ENCODE results near the gene ONECUT1.
A peak's percentile ranks its signal among the peaks of the same experiment; 100 is the strongest.

The ONECUT1 gene

GRCh38 chr15:52717481-52717880 is 72.7 kb downstream of the ONECUT1 start:
- no peak for TF ChIP-seq MAX (IDR thresholded peaks at IDR 0.05; ENCODE audit: low read depth, low read length)
- no peak for TF ChIP-seq CTCF (IDR thresholded peaks at IDR 0.05; ENCODE audit: low read depth, low read length)
- no peak for TF ChIP-seq POLR2A (IDR thresholded peaks at IDR 0.05; ENCODE audit: extremely low read depth, insufficient read length)
- no peak for TF ChIP-seq MYC (IDR thresholded peaks at IDR 0.05; ENCODE audit: low read depth, low read length)
- no peak for DNase-seq (ENCODE audit: low read depth)
- H3K4me3 ChIP-seq (ENCODE audit: low read depth, low read length), result no peak overlapping the region

GRCh38 chr15:52716536-52716935 is 73.6 kb downstream of the ONECUT1 start:
- no peak overlapping the region for H3K4me3 ChIP-seq (ENCODE audit: low read depth, low read length)
- DNase-seq (ENCODE audit: low read depth), result no peak
- TF ChIP-seq POLR2A (IDR thresholded peaks at IDR 0.05; ENCODE audit: extremely low read depth, insufficient read length) (no peak), MAX (IDR thresholded peaks at IDR 0.05; ENCODE audit: low read depth, low read length) (no peak), CTCF (IDR thresholded peaks at IDR 0.05; ENCODE audit: low read depth, low read length) (no peak)

- TF ChIP-seq CTCF (IDR thresholded peaks at IDR 0.05; ENCODE audit: low read depth, low read length) (no peak), MYC (IDR thresholded peaks at IDR 0.05; ENCODE audit: low read depth, low read length) (no peak), POLR2A (IDR thresholded peaks at IDR 0.05; ENCODE audit: extremely low read depth, insufficient read length) (no peak), MAX (IDR thresholded peaks at IDR 0.05; ENCODE audit: low read depth, low read length) (no peak)
- no peak for DNase-seq (ENCODE audit: low read depth)
- no peak overlapping the region for H3K4me3 ChIP-seq (ENCODE audit: low read depth, low read length)
These were observed 74.7 kb downstream of the ONECUT1 start for GRCh38 chr15:52715411-52715810.

- peak; percentile 95 for DNase-seq (ENCODE audit: low read depth)
- no peak overlapping the region for H3K4me3 ChIP-seq (ENCODE audit: low read depth, low read length)
- TF ChIP-seq CTCF (IDR thresholded peaks at IDR 0.05; ENCODE audit: low read depth, low read length) (no peak), MAX (IDR thresholded peaks at IDR 0.05; ENCODE audit: low read depth, low read length) (no peak), POLR2A (IDR thresholded peaks at IDR 0.05; ENCODE audit: extremely low read depth, insufficient read length) (no peak), MYC (IDR thresholded peaks at IDR 0.05; ENCODE audit: low read depth, low read length) (no peak)
These were observed 75.2 kb downstream of the ONECUT1 start for GRCh38 chr15:52714968-52715367.

GRCh38 chr15:52710708-52711389 is 79.3 kb downstream of the ONECUT1 start:
- DNase-seq (ENCODE audit: low read depth), result no peak
- no peak for TF ChIP-seq CTCF (IDR thresholded peaks at IDR 0.05; ENCODE audit: low read depth, low read length)
- no peak for TF ChIP-seq POLR2A (IDR thresholded peaks at IDR 0.05; ENCODE audit: extremely low read depth, insufficient read length)
- no peak for TF ChIP-seq MYC (IDR thresholded peaks at IDR 0.05; ENCODE audit: low read depth, low read length)
- no peak for TF ChIP-seq MAX (IDR thresholded peaks at IDR 0.05; ENCODE audit: low read depth, low read length)
- H3K4me3 ChIP-seq (ENCODE audit: low read depth, low read length), result no peak overlapping the region
